NCI-H1694 (cell line): ENCODE measurements around the gene ARID3C.

Experiments used
- DNase-seq: peaks from one replicate; lab custom pipeline; 2025; lab: John Stamatoyannopoulos, UW

Gene ARID3C

DNA sequence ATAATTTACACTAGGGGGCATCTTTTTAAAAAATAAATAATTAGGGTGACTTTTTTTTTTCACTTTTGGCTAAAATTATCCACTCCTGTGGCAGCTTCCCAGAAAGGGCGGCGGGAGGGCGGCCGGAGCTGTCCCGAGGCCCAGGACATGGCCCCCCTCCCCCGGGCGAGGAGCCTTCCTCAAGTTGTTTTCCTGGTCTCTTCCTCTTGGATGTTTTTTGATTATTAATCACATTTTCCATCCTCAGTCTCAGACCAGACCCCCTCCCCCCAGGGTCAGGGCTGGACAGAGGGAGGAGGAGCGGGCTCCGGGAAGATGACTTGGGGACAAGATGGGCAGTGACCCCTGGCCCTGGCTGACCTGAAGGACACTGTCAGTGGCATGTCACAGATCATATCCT lies 34.7 kb downstream of the ARID3C start:
- DNase-seq = no peak

DNA sequence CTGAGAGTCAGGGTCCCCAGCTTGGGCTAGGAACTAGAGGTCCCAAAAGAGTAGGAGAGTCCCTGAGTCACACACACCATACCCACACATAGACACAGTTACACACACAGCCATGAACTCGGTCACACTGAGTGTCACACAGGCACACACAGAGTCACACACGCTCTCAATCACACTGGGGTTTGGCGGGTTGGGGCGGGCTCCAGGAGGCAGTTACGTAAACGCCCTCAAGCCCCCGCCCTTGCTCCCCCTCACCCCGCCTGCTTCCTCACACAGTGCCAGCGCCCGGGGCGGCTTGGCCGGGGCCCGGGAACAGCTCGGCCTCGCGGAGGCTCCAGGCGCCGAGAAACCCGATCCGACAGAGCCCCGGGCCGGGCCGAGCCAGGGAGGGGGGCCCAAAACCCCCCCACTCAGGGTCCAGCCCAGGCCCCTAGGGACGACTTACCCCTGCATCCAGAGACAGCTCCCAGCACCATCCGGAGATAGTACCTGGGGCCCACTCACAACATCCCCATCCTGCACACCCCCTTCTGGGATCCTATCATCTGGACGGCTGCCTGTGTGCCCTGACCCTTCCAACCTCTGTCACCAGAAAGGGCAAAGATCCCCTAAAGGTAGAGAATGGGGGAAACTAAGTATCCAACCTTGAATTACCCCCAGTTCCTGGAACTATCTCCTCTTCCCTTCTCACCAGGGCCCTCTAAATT lies 35.8 kb downstream of the ARID3C start:
- peak; percentile 29 for DNase-seq

GRCh38 chr9:34591917-34592866 lies 36.7 kb downstream of the ARID3C start:
- DNase-seq = no peak

DNA sequence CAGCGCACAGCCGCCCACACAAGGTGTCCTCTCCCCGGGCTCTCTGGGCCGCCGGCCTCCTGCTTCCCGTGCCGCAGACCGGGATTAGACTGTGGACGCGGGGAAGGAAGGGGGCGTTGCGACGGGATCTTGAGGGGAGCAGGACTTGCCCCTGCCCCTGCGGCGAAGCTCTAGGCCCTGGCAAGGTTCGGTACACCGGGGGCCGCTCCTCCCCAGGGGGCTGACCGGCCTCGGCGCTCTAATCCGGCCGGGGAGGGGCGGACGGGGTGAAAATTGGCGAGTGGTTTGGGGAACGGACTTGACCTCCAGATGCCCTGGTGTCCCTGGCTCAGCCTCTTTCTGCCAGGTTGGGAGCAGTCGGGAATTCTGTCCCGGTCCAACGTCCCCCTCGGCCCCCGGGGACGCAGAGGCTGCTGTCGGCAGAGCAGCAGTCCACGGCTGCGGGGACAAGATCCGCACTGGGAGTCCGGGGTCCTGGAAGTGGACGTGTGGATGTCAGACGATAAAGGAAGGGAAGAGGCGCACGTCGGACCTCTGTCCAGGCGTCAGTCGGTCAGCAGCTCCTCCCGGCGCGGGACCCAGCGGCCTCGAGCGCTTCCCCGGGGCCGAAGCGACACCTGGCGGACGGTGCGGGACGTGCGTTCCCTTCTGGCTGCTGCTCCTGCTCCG lies 37.5 kb downstream of the ARID3C start:
- DNase-seq = peak; percentile 19

- no peak for DNase-seq
These were observed 38.3 kb downstream of the ARID3C start for GRCh38 chr9:34590381-34591247.

- DNase-seq = peak; percentile 18
These were observed 39.1 kb downstream of the ARID3C start, which contains the start of gene CNTFR for GRCh38 chr9:34589636-34590380. CNTFR (minus strand) TSS chr9:34589724; CDS start chr9:34568981, 20,743 bp downstream.

- DNase-seq = no peak
These were observed 39.9 kb downstream of the ARID3C start for GRCh38 chr9:34588671-34589635.

GRCh38 chr9:34587271-34587670 lies 41.6 kb downstream of the ARID3C start:
- no peak for DNase-seq

DNA sequence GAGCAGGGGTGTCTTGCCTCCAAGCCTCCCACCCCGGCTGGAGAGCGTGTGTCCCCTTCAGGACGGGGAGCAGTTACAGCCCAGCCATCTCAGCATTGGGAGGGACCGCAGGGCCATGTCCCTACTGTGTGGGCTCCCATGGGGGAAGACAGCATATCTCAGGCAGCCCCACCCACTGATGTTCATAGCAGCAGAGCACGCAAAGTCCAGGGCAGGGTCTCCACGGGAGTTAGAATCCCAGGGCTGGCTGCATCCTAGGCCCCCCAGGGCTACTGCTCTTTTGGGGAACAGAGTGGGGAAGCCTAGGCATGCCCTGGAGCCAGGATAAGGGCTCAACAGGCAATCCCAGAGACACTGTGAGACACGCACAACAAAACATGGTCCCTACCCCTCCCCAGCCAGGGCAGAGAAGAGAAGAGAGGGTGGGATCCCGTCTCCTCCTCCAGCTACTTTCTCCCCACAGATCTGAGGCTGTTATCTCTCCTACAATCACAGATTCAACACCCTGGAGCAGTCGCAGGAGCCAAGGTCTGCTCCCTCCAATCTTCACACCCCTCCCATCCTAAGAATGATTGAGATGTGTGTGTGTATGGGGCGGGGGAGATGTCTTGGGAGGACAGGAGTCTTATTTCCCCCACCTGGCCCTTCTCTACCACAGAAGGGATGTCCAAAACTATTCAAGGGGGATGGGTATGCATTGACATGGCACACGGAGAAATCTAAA lies 42.8 kb downstream of the ARID3C start:
- no peak for DNase-seq

- no peak for DNase-seq
These were observed 43.9 kb downstream of the ARID3C start for GRCh38 chr9:34584970-34585369.

- no peak for DNase-seq
These were observed 46.1 kb downstream of the ARID3C start for GRCh38 chr9:34582787-34583186.

GRCh38 chr9:34581318-34581717 lies 47.5 kb downstream of the ARID3C start:
- no peak for DNase-seq

DNA sequence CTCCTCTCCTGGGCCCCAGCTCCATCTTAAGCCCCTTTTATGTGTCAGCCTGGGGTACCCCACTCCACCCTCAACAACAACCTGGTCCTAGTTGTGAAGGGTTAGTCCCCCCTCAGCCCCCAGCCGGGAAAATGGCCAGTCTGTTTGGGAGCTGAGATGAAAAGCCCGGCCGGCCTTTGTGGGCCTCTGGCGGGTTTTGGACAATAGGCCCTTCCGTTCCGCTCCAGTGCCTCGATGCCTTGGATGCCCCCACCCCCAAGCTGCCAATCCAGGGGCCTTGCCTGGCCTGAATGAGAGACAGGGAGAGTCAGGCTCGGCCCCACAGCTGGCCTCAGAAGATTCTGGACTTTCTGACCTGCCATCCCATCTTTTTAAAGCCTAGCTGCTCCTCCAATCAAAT lies 48.5 kb downstream of the ARID3C start:
- DNase-seq = no peak

- no peak for DNase-seq
These were observed 49.1 kb downstream of the ARID3C start for GRCh38 chr9:34579808-34580163.

- peak; percentile 20 for DNase-seq
These were observed 49.6 kb downstream of the ARID3C start for GRCh38 chr9:34579104-34579807.

GRCh38 chr9:34578241-34579103 lies 50.4 kb downstream of the ARID3C start:
- DNase-seq = no peak
